ENCODE results near the gene PKNOX2.

- TF ChIP-seq CTCF (conservative IDR thresholded peaks at IDR 0.05 in 1 of 2, IDR thresholded peaks at IDR 0.05 in 1 of 2; ENCODE audit: extremely low read depth in 1 of 2, insufficient read depth in 1 of 2, low read depth in 1 of 2, low read length in 2 of 2) (no peak), EZH2 (IDR thresholded peaks at IDR 0.05; ENCODE audit: borderline replicate concordance, low read length) (no peak)
Observed at GRCh38 chr11:125202977-125203376, 38.4 kb downstream of the PKNOX2 start.
